ENCODE results near the gene BPIFB1.

- no peak for TF ChIP-seq CTCF (IDR thresholded peaks at IDR 0.05)
- TF ChIP-seq POLR2A (IDR thresholded peaks at IDR 0.05): no peak
- TF ChIP-seq POLR2AphosphoS5 (IDR thresholded peaks at IDR 0.05): no peak
Observed at GRCh38 chr20:33352258-33353012, 69.4 kb downstream of the BPIFB1 start.

All from breast epithelium (tissue), 3 donors.